Measurements from ENCODE around the gene THSD8.
A peak's percentile ranks its signal among the peaks of the same experiment; 100 is the strongest.
"Not testable (repeated sequence)": the region's sequence is repeated elsewhere in the genome, so short reads cannot be mapped to it uniquely, and the experiment has no call there.

The THSD8 gene

GRCh38 chr19:12792051-12792852, 9.6 kb upstream of the THSD8 start:
- DNase-seq (ENCODE audit: low spot score), result no peak

DNA sequence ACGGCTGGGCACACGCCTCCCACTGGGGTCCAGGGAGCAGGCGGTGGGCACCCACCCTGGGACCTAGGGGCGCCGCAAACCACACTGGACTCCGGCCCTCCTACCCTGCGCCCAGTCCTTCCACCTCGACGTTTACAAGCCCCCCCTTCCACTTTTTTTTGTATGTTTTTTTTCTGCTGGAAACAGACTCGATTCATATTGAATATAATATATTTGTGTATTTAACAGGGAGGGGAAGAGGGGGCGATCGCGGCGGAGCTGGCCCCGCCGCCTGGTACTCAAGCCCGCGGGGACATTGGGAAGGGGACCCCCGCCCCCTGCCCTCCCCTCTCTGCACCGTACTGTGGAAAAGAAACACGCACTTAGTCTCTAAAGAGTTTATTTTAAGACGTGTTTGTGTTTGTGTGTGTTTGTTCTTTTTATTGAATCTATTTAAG, 9.0 kb upstream of the THSD8 start:
- DNase-seq (ENCODE audit: low spot score), result no peak

GRCh38 chr19:12793290-12794195, 8.3 kb upstream of the THSD8 start:
- DNase-seq (ENCODE audit: low spot score), result peak; percentile 95

DNA sequence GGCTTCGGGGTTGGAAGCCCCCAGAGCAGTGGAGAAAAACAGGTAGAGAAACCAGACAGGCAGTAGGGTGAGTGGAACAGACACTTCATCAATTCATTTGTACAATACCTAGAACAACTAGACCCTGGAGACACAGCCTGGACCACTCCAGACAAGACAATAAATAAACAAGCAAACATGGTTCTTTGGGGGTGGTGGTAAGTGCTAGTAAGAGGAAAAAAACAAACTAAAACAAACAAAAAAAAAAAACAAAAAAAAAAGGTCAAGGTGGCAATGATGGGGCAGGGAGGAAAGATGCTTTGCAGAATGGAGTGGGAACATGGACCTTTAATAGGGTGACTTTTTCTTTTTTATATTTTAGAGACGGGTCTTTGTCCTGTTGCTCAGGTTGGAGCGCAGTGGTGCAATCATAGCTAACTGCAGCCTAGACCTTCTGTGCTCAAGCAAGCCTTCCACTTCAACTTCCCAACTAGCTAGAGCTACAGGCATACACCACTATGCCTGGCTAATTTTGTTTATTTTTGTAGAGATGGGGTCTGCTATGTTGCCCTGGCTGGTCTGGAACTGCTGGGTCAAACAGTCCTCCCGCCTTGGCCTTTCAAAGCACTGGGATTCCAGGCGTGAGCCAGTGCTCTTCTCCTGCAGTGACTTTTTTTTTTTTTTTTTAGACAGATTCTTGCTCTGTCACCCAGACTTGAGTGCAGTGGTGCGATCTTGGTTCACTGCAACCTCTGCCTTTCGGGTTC, 7.5 kb upstream of the THSD8 start:
- DNase-seq (ENCODE audit: low spot score), result no peak

DNA sequence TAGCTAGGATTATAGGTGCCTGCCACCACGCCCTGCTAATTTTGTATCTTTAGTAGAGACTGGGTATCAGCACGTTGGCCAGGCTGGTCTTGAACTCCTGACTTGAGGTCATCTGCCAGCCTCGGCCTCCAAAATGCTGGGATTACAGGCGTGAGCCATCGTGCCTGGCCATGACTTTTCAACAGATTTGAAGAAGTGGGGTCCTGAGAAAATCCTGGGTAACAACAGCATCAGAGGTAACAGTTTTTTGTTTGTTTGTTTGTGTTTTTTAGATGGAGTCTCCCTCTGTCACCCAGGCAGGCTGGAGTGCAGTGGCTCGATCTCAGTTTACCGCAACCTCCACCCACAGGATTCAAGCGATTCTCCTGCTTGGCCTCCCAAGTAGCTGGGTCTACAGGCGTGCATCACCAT, 6.9 kb upstream of the THSD8 start:
- DNase-seq (ENCODE audit: low spot score), result no peak

DNA sequence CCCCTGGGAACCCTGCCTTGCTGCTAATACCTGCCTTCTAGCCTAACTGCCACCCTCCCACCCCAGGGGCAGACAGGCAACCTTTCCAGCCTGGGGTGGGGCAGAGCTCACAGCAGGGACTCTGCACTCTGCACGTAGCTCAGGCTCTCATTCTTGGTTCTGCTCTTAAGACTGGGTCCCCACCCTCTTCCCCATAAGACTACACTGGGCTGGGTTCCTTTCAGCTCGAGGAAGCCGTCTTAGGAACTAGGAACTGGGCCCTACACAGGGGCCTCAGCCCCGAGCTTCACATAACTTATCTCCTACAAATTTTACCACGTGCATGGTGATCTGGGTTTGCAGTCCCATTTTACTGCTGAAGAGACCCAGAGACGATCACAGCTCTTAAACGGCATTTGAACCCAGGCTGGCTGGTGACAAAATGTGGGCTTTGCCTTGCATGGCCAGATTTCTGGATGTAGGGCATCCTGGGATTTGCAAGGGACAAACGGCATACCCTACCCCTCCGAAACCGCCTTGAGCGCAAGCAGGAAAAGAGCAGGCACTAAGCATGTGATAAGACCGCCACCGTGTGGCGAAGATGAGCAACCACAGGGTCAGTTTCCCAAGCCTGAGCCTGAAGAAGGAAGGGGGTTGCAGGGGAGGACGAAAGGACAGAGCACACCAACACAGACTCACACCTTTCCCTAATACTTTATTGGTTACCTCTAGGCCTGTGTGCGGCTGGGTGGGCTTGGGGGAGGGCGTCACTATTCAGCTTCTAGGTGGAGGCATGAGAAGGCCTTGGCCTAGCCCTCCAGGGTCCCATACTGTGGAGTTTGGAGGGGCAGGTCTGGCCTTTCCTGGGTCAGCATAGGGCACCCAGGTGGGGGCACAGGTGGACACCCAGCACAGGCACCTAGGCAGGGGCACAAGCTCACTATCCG, 5.5 kb upstream of the THSD8 start:
- DNase-seq (ENCODE audit: low spot score), result peak; percentile 84

DNA sequence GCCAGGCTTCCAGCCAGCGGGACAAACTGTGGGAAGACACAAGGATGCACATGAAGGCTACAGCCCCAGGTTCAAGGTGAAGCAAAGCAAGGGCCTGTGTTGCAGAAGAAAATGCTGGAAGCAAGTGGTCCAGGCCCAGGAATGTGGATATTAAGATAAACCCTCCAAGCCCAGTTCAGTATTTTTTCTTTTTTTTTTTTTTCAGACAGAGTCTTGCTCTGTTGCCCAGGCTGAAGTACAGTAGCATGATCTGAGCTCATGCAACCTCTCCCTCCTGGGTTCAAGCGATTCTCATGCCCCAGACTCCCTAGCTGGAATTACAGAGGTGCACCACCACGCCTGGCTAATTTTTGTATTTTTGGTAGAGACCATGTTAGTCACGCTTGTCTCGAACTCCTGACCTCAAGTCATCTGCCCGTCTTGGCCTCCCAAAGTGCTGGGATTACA, 4.7 kb upstream of the THSD8 start:
- no peak for DNase-seq (ENCODE audit: low spot score)

- not testable (repeated sequence) for DNase-seq (ENCODE audit: low spot score)
Observed at GRCh38 chr19:12797607-12798006, 4.3 kb upstream of the THSD8 start.

GRCh38 chr19:12799742-12800465, 2.0 kb upstream of the THSD8 start:
- DNase-seq (ENCODE audit: low spot score), result no peak

DNA sequence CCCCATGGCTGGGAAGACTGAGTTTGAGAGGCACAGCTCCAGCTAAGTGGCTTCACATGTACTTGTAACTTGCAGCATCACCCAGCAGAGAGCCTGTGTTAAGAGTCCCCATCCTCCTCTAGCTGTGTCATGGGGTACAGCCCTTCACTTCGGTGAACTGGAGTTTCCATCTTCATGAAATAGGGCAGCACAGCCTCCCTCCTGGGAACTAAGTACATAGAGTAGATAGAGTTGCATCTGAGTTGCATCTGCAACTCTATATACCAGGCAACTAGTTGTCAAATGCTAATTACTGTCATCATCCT, 1.5 kb upstream of the THSD8 start:
- DNase-seq (ENCODE audit: low spot score), result no peak

GRCh38 chr19:12800923-12801465, 875 bp upstream of the THSD8 start:
- no peak for DNase-seq (ENCODE audit: low spot score)

DNA sequence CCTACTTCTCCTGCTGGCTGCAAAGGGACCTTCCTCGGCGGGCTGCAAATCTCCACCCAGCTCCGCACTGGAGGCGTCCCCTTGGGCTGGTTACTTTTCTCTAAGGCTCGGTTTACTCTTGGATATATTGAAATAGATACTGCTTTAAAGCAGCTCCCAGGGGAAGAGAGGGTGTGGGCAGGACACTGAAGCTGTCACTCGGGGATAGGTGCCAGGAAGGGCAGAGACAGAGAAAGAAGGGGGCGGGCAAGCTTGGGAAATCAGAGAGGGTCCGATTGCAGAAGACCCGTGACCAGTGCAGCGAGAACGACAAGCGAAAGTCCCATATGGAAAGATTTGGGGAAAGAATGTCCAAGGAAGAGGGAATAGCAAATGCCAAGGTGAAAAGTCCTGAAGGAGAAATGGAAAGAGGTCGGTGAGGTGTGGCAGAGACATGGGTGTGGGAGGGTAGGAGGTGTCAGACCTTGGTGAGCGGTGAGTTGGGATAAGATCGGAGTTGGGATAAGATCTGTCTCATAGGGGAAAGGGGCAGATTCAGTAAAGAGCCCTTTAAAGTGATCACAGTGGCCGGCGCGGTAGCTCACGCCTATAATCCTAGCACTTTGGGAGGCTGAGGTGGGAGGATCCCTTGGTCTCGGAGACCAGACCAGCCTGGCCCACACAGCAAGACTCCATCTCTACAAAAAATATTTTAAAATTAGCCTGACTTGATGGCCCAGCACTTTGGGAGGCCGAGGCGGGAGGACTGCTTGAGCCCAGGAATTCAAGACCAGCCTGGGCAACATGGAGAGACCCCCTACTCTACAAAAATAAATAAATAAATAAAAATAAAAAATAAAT, 618 bp downstream of the THSD8 start:
- no peak for DNase-seq (ENCODE audit: low spot score)

DNA sequence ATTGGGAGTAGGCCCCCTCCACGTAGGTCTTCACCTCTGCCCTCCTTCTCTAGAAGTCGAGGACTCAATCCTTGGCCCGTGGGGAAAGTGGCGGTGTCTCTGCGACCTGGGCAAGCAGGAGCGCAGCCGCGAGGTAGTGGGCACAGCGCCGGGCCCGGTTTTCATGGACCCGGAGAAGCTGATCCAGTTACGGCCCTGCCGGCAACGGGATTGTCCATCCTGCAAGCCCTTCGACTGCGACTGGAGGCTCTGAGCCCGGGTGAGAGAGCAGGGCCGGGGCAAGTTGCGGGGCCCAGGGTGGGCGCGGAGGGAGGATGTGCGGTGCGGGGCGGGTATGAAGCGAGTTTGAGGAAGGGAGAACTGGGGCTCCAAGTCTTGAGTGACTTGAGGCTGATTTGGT, 2.2 kb downstream of the THSD8 start:
- no peak for DNase-seq (ENCODE audit: low spot score)

DNA sequence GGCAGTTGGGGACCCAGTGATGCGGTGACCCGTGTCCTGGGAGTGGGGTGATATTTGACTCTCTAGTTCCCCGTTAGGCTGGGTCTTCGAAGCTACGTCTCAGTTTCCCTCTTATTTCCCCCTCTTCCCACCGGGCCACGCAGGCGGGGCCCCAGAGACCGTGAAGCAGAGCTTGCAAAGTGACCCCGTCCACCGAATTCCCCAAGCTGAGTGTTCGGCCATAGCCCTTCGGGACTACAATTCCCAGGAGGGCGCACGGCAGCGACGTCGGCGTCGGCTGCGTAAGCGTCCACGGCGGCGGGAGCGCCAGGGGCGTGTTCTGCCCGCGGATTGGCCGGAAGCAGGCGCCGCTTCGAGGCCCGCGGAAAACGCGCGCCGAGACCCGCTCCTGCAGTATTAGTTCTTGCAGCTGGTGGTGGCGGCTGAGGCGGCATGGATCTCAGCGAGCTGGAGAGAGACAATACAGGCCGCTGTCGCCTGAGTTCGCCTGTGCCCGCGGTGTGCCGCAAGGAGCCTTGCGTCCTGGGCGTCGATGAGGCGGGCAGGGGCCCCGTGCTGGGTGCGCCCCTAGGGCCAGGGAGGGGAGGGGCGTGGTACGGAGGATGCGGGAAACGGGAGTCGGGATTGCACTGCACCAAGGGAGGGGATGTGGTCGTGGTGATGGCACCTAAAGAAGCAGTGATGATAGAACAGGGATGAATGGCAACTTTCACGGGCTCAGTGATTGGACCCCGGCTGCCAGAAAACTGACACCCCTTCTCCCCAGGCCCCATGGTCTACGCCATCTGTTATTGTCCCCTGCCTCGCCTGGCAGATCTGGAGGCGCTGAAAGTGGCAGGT, 4.6 kb downstream of the THSD8 start, which contains the start of gene RNASEH2A:
TSS of gene RNASEH2A (plus strand) at position 343 of the 840 bp plus-strand sequence. CDS start at position 433, 90 bp downstream.
- DNase-seq (ENCODE audit: low spot score), result peak; percentile 82

- no peak for DNase-seq (ENCODE audit: low spot score)
Observed at GRCh38 chr19:12815088-12815487, 13.2 kb downstream of the THSD8 start.

DNA sequence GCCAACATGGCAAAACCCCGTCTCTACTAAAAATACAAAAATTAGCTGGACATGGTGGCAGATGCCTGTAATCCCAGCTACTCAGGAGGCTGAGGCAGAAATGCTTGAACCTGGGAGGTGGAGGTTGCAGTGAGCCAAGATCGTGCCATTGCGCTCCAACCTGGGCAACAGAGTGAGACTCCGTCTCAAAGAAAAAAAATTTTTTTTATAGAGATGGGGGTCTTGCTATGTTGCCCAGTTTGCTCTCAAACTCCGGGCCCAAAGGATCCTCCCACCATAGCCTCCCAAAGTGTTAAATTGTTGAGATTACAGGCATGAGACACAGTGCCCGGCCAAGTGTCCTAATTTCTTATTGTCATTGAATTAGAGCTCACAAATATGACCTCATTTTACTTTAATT, 15.3 kb downstream of the THSD8 start:
- DNase-seq (ENCODE audit: low spot score), result not testable (repeated sequence)

DNA sequence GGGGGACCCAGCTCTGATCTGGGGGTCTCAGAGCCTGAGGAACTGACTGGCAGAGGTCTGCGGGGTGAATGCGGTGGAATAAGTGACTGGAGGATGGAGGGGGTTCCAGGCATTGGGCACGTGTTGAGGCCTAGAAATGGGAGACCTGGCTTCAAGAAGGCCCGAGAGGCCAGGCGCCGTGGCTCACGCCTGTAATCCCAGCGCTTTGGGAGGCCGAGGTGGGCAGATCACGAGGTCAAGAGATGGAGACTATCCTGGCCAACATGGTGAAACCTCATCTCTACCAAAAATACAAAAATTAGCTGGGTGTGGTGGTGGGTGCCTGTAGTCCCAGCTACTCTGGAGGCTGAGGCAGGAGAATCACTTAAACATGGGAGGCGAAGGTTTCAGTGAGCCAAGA, 15.9 kb downstream of the THSD8 start:
- not testable (repeated sequence) for DNase-seq (ENCODE audit: low spot score)

DNA sequence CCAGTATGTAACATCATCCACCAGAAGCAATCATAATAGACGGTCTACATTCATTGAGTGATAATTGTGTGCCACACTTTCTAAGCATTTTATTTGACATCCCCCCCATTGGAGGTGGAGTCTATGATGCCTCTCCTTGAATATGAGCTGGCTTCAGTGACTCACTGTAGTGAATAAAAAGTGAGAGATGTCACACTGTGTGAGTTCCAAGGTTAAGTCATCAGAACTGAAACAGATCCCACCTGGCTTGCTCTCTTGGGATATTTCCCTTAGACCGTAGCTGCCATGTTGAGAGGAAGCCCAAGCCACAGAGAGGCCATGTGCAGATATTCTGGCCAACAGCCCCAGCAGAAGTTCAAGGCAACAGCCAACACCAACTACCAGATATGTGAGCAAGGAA, 19.9 kb downstream of the THSD8 start:
- no peak for DNase-seq (ENCODE audit: low spot score)
